Type B pancreatic cell (in vitro differentiated cells): ENCODE data around the gene LCN12. TPM values are rescaled to one million over a fixed set of nuclear protein-coding genes. Genes with fewer than 3 reads are reported as not detected.

Experiments used
- DNase-seq: peaks from one replicate; pipeline ENCODE4 v3.0.0; 2021; ENCODE audit warnings: mixed read lengths; ENCODE audit not compliant: unreplicated experiment; ENCODE audit errors: extremely low spot score
- H3K27ac Mint-ChIP-seq: 2 replicates; pipeline ENCODE4 v1.8.0; 2021; ENCODE audit warnings: mild to moderate bottlenecking, mixed read lengths
- H3K27me3 Mint-ChIP-seq: 2 replicates; pipeline ENCODE4 v1.8.0; 2021; ENCODE audit warnings: mixed read lengths
- H3K36me3 Mint-ChIP-seq: 2 replicates; pipeline ENCODE4 v1.8.0; 2021; ENCODE audit warnings: mixed read lengths
- H3K4me1 Mint-ChIP-seq: one replicate; pipeline ENCODE4 v1.8.0; 2021; ENCODE audit warnings: mixed read lengths; ENCODE audit not compliant: unreplicated experiment
- H3K4me3 Mint-ChIP-seq: 2 replicates; pipeline ENCODE4 v1.8.0; 2021; ENCODE audit warnings: mild to moderate bottlenecking, mixed read lengths
- H3K9me3 Mint-ChIP-seq: 2 replicates; pipeline ENCODE4 v1.8.0; 2021; ENCODE audit warnings: mixed read lengths
- CTCF ChIP-seq: fragments of 200-600 bp; sonication (generic); conservative IDR thresholded peaks from 2 replicates; pipeline ENCODE4 v1.5.0; 2021; ENCODE audit warnings: antibody characterized with exemption, mild to moderate bottlenecking
- total RNA-seq: library from RNA; stranded (reverse); gene quantifications from 2 replicates; pipeline ENCODE4 v1.2.1, GENCODE V29; 2021; ENCODE audit warnings: low replicate concordance

LCN12 gene
- total RNA-seq, 1 donor from 2014 or later, result 8.3 TPM

- no peak overlapping the region for H3K4me3 Mint-ChIP-seq
- no peak for TF ChIP-seq CTCF
- no peak overlapping the region for H3K27ac Mint-ChIP-seq
- H3K9me3 Mint-ChIP-seq, result no peaks in the 10 kb centered on the region
- H3K4me1 Mint-ChIP-seq, result no peaks in the 10 kb centered on the region
- DNase-seq, result no peak
- H3K36me3 Mint-ChIP-seq, result peaks cover 20% of the 10 kb centered on the region
- H3K27me3 Mint-ChIP-seq, result no peaks in the 10 kb centered on the region
These were observed 14.7 kb upstream of the LCN12 start for GRCh38 chr9:136937186-136938001.

GRCh38 chr9:136939431-136939995, 12.6 kb upstream of the LCN12 start:
- Mint-ChIP-seq H3K9me3 (no peaks in the 10 kb centered on the region), H3K4me3 (no peak overlapping the region), H3K4me1 (no peaks in the 10 kb centered on the region), H3K36me3 (peaks cover 8% of the 10 kb centered on the region), H3K27me3 (no peaks in the 10 kb centered on the region), H3K27ac (no peak overlapping the region)
- no peak for DNase-seq
- TF ChIP-seq CTCF, result no peak

GRCh38 chr9:136939996-136940525, 12.0 kb upstream of the LCN12 start:
- Mint-ChIP-seq H3K36me3 (peaks cover 8% of the 10 kb centered on the region), H3K9me3 (no peaks in the 10 kb centered on the region), H3K4me3 (no peak overlapping the region), H3K27ac (no peak overlapping the region), H3K27me3 (no peaks in the 10 kb centered on the region), H3K4me1 (peaks cover 4% of the 10 kb centered on the region)
- no peak for TF ChIP-seq CTCF
- DNase-seq, result no peak

DNA sequence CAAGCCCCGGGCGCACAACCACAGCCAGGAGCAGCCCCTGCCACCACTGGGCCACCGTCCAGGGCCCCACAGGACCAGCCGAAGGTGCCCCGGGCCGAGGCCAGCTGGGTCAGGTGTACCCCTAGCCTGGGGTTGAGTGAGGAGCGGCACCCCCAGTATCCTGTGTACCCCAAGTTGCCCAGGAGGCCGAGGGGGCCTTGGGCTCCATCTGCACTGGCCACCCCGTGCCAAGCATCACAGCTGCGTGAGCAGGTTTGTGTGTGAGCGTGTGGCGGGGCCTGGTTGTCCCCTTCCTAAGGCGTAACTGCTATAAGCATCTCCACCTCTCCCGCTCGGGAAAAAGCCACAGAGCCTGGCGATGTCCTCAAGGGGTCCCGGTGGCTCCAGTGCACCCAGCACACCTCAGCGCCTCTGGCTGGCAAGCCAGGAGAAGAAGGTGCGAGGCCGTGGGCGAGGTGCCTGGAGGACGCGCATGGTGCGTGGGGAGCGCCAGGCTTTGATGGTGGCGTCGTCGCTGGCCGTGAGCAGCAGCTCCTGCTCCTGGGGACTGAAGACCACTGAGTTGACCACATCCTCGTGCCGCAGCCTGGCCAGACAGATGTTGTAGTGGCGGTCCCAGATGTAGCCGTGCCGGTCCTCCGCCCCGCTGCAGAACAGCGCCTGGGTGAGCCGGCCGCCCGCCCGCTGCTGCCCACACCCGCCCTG, 11.4 kb upstream of the LCN12 start:
- Mint-ChIP-seq H3K36me3 (peaks cover 8% of the 10 kb centered on the region), H3K9me3 (no peaks in the 10 kb centered on the region), H3K4me3 (no peak overlapping the region), H3K27ac (no peak overlapping the region), H3K27me3 (no peaks in the 10 kb centered on the region), H3K4me1 (peaks cover 4% of the 10 kb centered on the region)
- no peak for DNase-seq
- TF ChIP-seq CTCF, result no peak

DNA sequence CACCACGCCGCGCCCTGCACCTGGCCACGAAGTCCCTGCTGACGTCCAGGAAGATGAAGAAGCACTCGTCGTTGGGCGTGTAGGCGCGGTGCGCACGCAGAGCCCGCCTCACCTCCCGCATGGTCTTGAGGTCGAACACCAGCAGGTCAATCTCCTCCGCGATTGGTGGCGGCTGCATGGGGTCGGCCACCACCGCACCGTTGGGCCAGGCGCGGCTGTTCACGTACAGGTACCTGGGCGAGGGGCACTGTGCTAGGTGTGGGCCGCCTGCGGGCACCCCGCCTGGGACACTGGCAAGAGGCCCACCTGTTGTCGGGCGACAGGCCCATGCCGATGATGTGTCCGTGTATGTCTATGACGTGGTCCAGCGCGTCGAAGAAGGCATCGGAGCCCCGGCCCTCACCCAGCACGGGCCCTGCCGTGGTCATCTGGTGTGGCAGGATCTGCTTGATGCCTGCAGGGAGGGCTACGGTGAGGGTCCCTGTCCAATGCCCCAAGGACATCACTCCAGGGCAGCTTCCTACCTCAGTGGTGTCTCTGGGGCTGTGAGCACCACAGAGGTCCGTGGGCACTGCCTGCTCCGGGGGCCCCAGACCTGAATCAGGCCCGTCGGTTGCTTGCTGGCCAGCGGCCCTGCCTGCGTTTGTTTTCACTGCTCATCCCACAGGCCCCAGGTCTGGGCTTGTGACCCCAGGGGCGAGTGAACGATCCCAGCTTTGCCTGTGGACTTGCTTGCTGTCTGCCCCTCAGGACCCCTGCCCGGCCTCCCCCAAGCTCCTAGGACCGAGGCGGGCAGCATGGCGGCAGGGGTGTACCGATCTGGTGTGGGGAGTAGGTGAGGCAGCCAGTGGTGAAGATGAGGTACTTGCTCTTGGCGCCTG, 10.6 kb upstream of the LCN12 start:
- Mint-ChIP-seq H3K4me3 (no peak overlapping the region), H3K4me1 (peaks cover 4% of the 10 kb centered on the region), H3K36me3 (peaks cover 8% of the 10 kb centered on the region), H3K9me3 (no peaks in the 10 kb centered on the region), H3K27ac (no peak overlapping the region), H3K27me3 (no peaks in the 10 kb centered on the region)
- DNase-seq, result no peak
- TF ChIP-seq CTCF, result no peak
